HFFc6 (cell line): ENCODE data around the gene DSG2. TPM values are rescaled to one million over a fixed set of nuclear protein-coding genes. Genes with fewer than 3 reads are reported as not detected.

Experiments used
- DNase-seq: peaks from one replicate; pipeline ENCODE4 v3.0.0-alpha.2; 2018
- H3K27ac Mint-ChIP-seq: 2 replicates; pipeline ENCODE4 v1.8.0; 2020; ENCODE audit warnings: mild to moderate bottlenecking, mixed read lengths
- H3K27me3 Mint-ChIP-seq: 2 replicates; pipeline ENCODE4 v1.8.0; 2021; ENCODE audit warnings: mild to moderate bottlenecking, moderate library complexity, mixed read lengths; ENCODE audit not compliant: insufficient read depth
- H3K36me3 Mint-ChIP-seq: 2 replicates; pipeline ENCODE4 v1.8.0; 2021; ENCODE audit warnings: low read depth, mixed read lengths
- H3K4me1 Mint-ChIP-seq: 2 replicates; pipeline ENCODE4 v1.8.0; 2020; ENCODE audit warnings: low read depth, mixed read lengths
- H3K4me3 Mint-ChIP-seq: 2 replicates; pipeline ENCODE4 v1.8.0; 2020; ENCODE audit warnings: mild to moderate bottlenecking, moderate library complexity, mixed read lengths
- H3K9me3 Mint-ChIP-seq: 2 replicates; pipeline ENCODE4 v1.8.0; 2020; ENCODE audit warnings: mild to moderate bottlenecking, mixed read lengths
- CTCF ChIP-seq: fragments of 200-600 bp; sonication (generic); IDR thresholded peaks from 2 replicates; pipeline ENCODE4 v1.5.0; 2021; ENCODE audit warnings: antibody characterized with exemption, mild to moderate bottlenecking
- total RNA-seq, 6 experiments: library from RNA; stranded (reverse); fragmentation: NEBNext Ultra II Directional; extraction: Animal tissue kit (Norgen Biotek cat#: 25700); gene quantifications; 2 replicates in 1 of 6; 3 replicates in 5 of 6; pipeline ENCODE4 v1.2.3, GENCODE V29; 2021

DSG2 gene
- total RNA-seq, 6 experiments from 2014 or later, result not detected

- Mint-ChIP-seq H3K27me3 (no peaks in the 10 kb centered on the region), H3K9me3 (peaks cover 13% of the 10 kb centered on the region), H3K27ac (no peak overlapping the region), H3K4me1 (no peaks in the 10 kb centered on the region), H3K36me3 (no peaks in the 10 kb centered on the region), H3K4me3 (no peak overlapping the region)
- TF ChIP-seq CTCF, result no peak
- no peak for DNase-seq
Observed at GRCh38 chr18:31508781-31509180, 10.8 kb downstream of the DSG2 start.

GRCh38 chr18:31509571-31509970 lies 11.6 kb downstream of the DSG2 start:
- H3K27ac Mint-ChIP-seq, result no peak overlapping the region
- H3K27me3 Mint-ChIP-seq, result no peaks in the 10 kb centered on the region
- H3K9me3 Mint-ChIP-seq, result peaks cover 13% of the 10 kb centered on the region
- no peaks in the 10 kb centered on the region for H3K4me1 Mint-ChIP-seq
- no peak for DNase-seq
- H3K4me3 Mint-ChIP-seq, result no peak overlapping the region
- no peaks in the 10 kb centered on the region for H3K36me3 Mint-ChIP-seq
- no peak for TF ChIP-seq CTCF

- H3K4me3 Mint-ChIP-seq, result no peak overlapping the region
Observed at GRCh38 chr18:31510319-31510718, 12.3 kb downstream of the DSG2 start.

GRCh38 chr18:31511098-31511497 lies 13.1 kb downstream of the DSG2 start:
- Mint-ChIP-seq H3K4me3 (no peak overlapping the region), H3K27ac (no peak overlapping the region)
- no peak for DNase-seq

More at GRCh38 chr18:31510319-31510718, 12.3 kb downstream of the DSG2 start:
- no peak for DNase-seq
- Mint-ChIP-seq H3K36me3 (no peaks in the 10 kb centered on the region), H3K27ac (no peak overlapping the region), H3K27me3 (no peaks in the 10 kb centered on the region), H3K4me1 (no peaks in the 10 kb centered on the region), H3K9me3 (peaks cover 13% of the 10 kb centered on the region)
- no peak for TF ChIP-seq CTCF

GRCh38 chr18:31512203-31512764 lies 14.3 kb downstream of the DSG2 start:
- Mint-ChIP-seq H3K36me3 (no peaks in the 10 kb centered on the region), H3K4me1 (no peaks in the 10 kb centered on the region), H3K9me3 (peaks cover 13% of the 10 kb centered on the region), H3K4me3 (no peak overlapping the region), H3K27me3 (no peaks in the 10 kb centered on the region), H3K27ac (no peak overlapping the region)
- TF ChIP-seq CTCF, result no peak
- DNase-seq, result no peak

More at GRCh38 chr18:31511098-31511497, 13.1 kb downstream of the DSG2 start:
- no peak for TF ChIP-seq CTCF
- H3K9me3 Mint-ChIP-seq, result peaks cover 13% of the 10 kb centered on the region
- H3K27me3 Mint-ChIP-seq, result no peaks in the 10 kb centered on the region
- H3K36me3 Mint-ChIP-seq, result no peaks in the 10 kb centered on the region
- no peaks in the 10 kb centered on the region for H3K4me1 Mint-ChIP-seq
